SK-N-DZ (cell line): ENCODE measurements around the gene EPG5.
A peak's percentile ranks its signal among the peaks of the same experiment; 100 is the strongest.
"Not testable (repeated sequence)": the region's sequence is repeated elsewhere in the genome, so short reads cannot be mapped to it uniquely, and the experiment has no call there.

Source experiments
- DNase-seq: peaks from one replicate; pipeline ENCODE4 v3.0.0-alpha.2; 2015; ENCODE audit warnings: low spot score

The EPG5 gene

GRCh38 chr18:45838302-45839070, 128.6 kb downstream of the EPG5 start:
- DNase-seq: no peak

- DNase-seq: peak; percentile 24
Observed at GRCh38 chr18:45837283-45838070, 129.7 kb downstream of the EPG5 start.

- DNase-seq: no peak
Observed at GRCh38 chr18:45836242-45837205, 130.6 kb downstream of the EPG5 start.

GRCh38 chr18:45835057-45835636, 132.0 kb downstream of the EPG5 start:
- DNase-seq: no peak

- DNase-seq: no peak
Observed at GRCh38 chr18:45834306-45834705, 132.8 kb downstream of the EPG5 start.

- DNase-seq: no peak
Observed at GRCh38 chr18:45833846-45834245, 133.3 kb downstream of the EPG5 start.

- DNase-seq: no peak
Observed at GRCh38 chr18:45830917-45831316, 136.2 kb downstream of the EPG5 start.

GRCh38 chr18:45829855-45830254, 137.3 kb downstream of the EPG5 start:
- DNase-seq: no peak

- DNase-seq: no peak
Observed at GRCh38 chr18:45828917-45829811, 138.0 kb downstream of the EPG5 start.

GRCh38 chr18:45826716-45827115, 140.4 kb downstream of the EPG5 start:
- DNase-seq: not testable (repeated sequence)

GRCh38 chr18:45826084-45826483, 141.0 kb downstream of the EPG5 start:
- no peak for DNase-seq

GRCh38 chr18:45825258-45826044, 141.7 kb downstream of the EPG5 start, which contains the start of gene SIGLEC15:
Gene SIGLEC15, plus strand, starts transcription at chr18:45825675. Its CDS starts 54 bp downstream, at chr18:45825729.
- DNase-seq: no peak

GRCh38 chr18:45821711-45822110, 145.4 kb downstream of the EPG5 start:
- DNase-seq: no peak

- DNase-seq: no peak
Observed at GRCh38 chr18:45821026-45821425, 146.1 kb downstream of the EPG5 start.

- no peak for DNase-seq
Observed at GRCh38 chr18:45820106-45820745, 146.9 kb downstream of the EPG5 start.

GRCh38 chr18:45818765-45819164, 148.4 kb downstream of the EPG5 start:
- not testable (repeated sequence) for DNase-seq

- no peak for DNase-seq
Observed at GRCh38 chr18:45817543-45817942, 149.6 kb downstream of the EPG5 start.

- DNase-seq: not testable (repeated sequence)
Observed at GRCh38 chr18:45814733-45815132, 152.4 kb downstream of the EPG5 start.

- peak; percentile 13 for DNase-seq
Observed at GRCh38 chr18:45807144-45807543, 160.0 kb downstream of the EPG5 start.
